Right lobe of liver (tissue), 6 donors: ENCODE data around the gene ACOT11. TPM values are rescaled to one million over a fixed set of nuclear protein-coding genes. Genes with fewer than 3 reads are reported as not detected.

ENCODE experiments used
- ATAC-seq, 4 donors: fragments of 200-7000 bp; cut with Tn5 transposase; one replicate each; pipeline ENCODE4 v1.9.1; 2020; ENCODE audit warnings: mild to moderate bottlenecking in 4 of 4, moderate library complexity in 4 of 4
- DNase-seq, 3 donors: peaks; one replicate each; pipeline ENCODE4 v3.0.0-alpha.2; 2020
- H3K27ac ChIP-seq, 3 donors: fragments of 200-600 bp; one replicate each; pipeline ENCODE4 v1.8.0; 2022
- H3K27me3 ChIP-seq, 2 donors: fragments of 200-600 bp; one replicate each; pipeline ENCODE4 v1.8.0; 2022
- H3K36me3 ChIP-seq, 4 donors: fragments of 200-600 bp; sonication (generic) in 1 of 4; one replicate each; pipeline versions ENCODE4 v1.5.1 to v1.8.0; 2017 to 2022; ENCODE audit warnings: control low read depth in 1 of 4
- H3K4me1 ChIP-seq, 4 donors: fragments of 200-600 bp; sonication (generic) in 1 of 4; one replicate each; pipeline versions ENCODE4 v1.5.1 to v1.8.0; 2017 to 2022; ENCODE audit warnings: control low read depth in 1 of 4
- H3K4me3 ChIP-seq, 3 donors: fragments of 200-600 bp; one replicate each; pipeline ENCODE4 v1.8.0; 2022
- H3K9me3 ChIP-seq, 4 donors: fragments of 200-600 bp; sonication (generic) in 1 of 4; one replicate each; pipeline versions ENCODE4 v1.5.1 to v1.8.0; 2017 to 2022; ENCODE audit warnings: control low read depth in 1 of 4
- POLR2A ChIP-seq: fragments of 450-650 bp; IDR thresholded peaks from one replicate; pipeline ENCODE4 v1.6.1; 2017; ENCODE audit warnings: antibody characterized with exemption, mild to moderate bottlenecking
- WGBS: methylation state at CpG from one replicate; pipeline ENCODE4 v1.1.6; 2018; ENCODE audit warnings: low coverage, low lambda C conversion rate; ENCODE audit not compliant: insufficient coverage; ENCODE audit errors: missing lambda C conversion rate; 5-methylcytosine and 5-hydroxymethylcytosine counted together
- intact Hi-C, 2 donors: fragments of 100-400 bp; cut with DNase I; formaldehyde crosslinking; loops; one replicate each; pipeline versions ENCODE4 v1.11.2 to v1.14.1; 2022
- total RNA-seq, 6 experiments: library from RNA; depleted of rRNA in 2 of 6; stranded (reverse); fragments of >200 nt in 2 of 6; fragmentation: NEBNext Ultra II Directional in 3 of 6; extraction: Animal tissue kit (Norgen Biotek cat#: 25700) in 3 of 6; gene quantifications; one replicate each; pipeline versions ENCODE4 v1.1.0 to v1.2.4, GENCODE V29; 2016 to 2023
- TF ChIP-seq, protein P1 (sequence below), 4 donors: fragments of 200-600 bp in 3 of 4; fragments of 450-650 bp in 1 of 4; IDR thresholded peaks; one replicate each; pipeline versions ENCODE4 v1.5.1 to v1.8.0; 2016 to 2022; ENCODE audit warnings: antibody characterized with exemption in 4 of 4, mild to moderate bottlenecking in 2 of 4
- donor health status: DM: no; HTN: yes; CAD: no.
- donor health status: DM: no; HTN: no; CAD: no.
- donor health status: DM: no; HTN: no; CAD: no.
- donor health status: DM: no; HTN: yes; CAD: no.
- donor health status: DM: no; HTN: yes; CAD: no.

The ACOT11 gene
- total RNA-seq, 6 experiments from 2014 or later: 0.50 to 1.3 (median 0.84) TPM

GRCh38 chr1:54614024-54614423, 66.0 kb downstream of the ACOT11 start:
- no peak for TF ChIP-seq POLR2A
- TF ChIP-seq, protein P1, sequence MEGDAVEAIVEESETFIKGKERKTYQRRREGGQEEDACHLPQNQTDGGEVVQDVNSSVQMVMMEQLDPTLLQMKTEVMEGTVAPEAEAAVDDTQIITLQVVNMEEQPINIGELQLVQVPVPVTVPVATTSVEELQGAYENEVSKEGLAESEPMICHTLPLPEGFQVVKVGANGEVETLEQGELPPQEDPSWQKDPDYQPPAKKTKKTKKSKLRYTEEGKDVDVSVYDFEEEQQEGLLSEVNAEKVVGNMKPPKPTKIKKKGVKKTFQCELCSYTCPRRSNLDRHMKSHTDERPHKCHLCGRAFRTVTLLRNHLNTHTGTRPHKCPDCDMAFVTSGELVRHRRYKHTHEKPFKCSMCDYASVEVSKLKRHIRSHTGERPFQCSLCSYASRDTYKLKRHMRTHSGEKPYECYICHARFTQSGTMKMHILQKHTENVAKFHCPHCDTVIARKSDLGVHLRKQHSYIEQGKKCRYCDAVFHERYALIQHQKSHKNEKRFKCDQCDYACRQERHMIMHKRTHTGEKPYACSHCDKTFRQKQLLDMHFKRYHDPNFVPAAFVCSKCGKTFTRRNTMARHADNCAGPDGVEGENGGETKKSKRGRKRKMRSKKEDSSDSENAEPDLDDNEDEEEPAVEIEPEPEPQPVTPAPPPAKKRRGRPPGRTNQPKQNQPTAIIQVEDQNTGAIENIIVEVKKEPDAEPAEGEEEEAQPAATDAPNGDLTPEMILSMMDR (IDR thresholded peaks at IDR 0.05): no peak
- 89% methylated on average over 2 of the region's 2 CpGs for WGBS
- Histone ChIP-seq H3K36me3 (no peaks in the 10 kb centered on the region), H3K4me1 (no peaks in the 10 kb centered on the region), H3K27ac (no peak overlapping the region), H3K9me3 (no peaks in the 10 kb centered on the region), H3K4me3 (no peak overlapping the region), H3K27me3 (no peaks in the 10 kb centered on the region)
- intact Hi-C loops: no loop called here
- no peak for ATAC-seq
- DNase-seq: no peak

- intact Hi-C loops: no loop called here
- TF ChIP-seq, protein P1 (IDR thresholded peaks at IDR 0.05): no peak
- no peak for TF ChIP-seq POLR2A
- Histone ChIP-seq H3K27ac (no peak overlapping the region), H3K36me3 (no peaks in the 10 kb centered on the region), H3K4me1 (no peaks in the 10 kb centered on the region), H3K4me3 (no peak overlapping the region), H3K9me3 (no peaks in the 10 kb centered on the region), H3K27me3 (no peaks in the 10 kb centered on the region)
- DNase-seq (no peak), ATAC-seq (no peak)
- WGBS: 70% methylated on average over 2 of the region's 8 CpGs
Observed at GRCh38 chr1:54614563-54614962, 66.5 kb downstream of the ACOT11 start.

GRCh38 chr1:54615531-54616279, 67.7 kb downstream of the ACOT11 start:
- intact Hi-C loops: no loop called here
- Histone ChIP-seq H3K4me1 (no peaks in the 10 kb centered on the region), H3K36me3 (no peaks in the 10 kb centered on the region), H3K27me3 (no peaks in the 10 kb centered on the region), H3K27ac (no peak overlapping the region), H3K4me3 (no peak overlapping the region), H3K9me3 (no peaks in the 10 kb centered on the region)
- DNase-seq (no peak), ATAC-seq (peak; percentile 45 to 63 (median 54))
- WGBS: 77% methylated on average over 5 of the region's 13 CpGs
- no peak for TF ChIP-seq POLR2A
- TF ChIP-seq, protein P1 (IDR thresholded peaks at IDR 0.05): no peak

- no peak for TF ChIP-seq POLR2A
- TF ChIP-seq, protein P1 (IDR thresholded peaks at IDR 0.05): no peak
- H3K27ac ChIP-seq: no peak overlapping the region
- H3K27me3 ChIP-seq: no peaks in the 10 kb centered on the region
- H3K4me3 ChIP-seq: no peak overlapping the region
- H3K36me3 ChIP-seq: no peaks in the 10 kb centered on the region
- WGBS: 90% methylated on average over 2 of the region's 8 CpGs
- H3K9me3 ChIP-seq: no peaks in the 10 kb centered on the region
- no peak for DNase-seq
- peaks cover 0 to 7% (median 3%) of the 10 kb centered on the region in 4 donors for H3K4me1 ChIP-seq
- intact Hi-C loops: no loop called here
- no peak for ATAC-seq
Observed at GRCh38 chr1:54619749-54620148, 71.7 kb downstream of the ACOT11 start.
